CD4-positive, alpha-beta memory T cell (primary cell): ENCODE data around the gene HJURP. TPM values are rescaled to one million over a fixed set of nuclear protein-coding genes. Genes with fewer than 3 reads are reported as not detected.

ENCODE experiments used
- CTCF ChIA-PET: fragments of 350-600 bp; sonication (Branson Sonifier 250); formaldehyde crosslinking; loops from one replicate; lab custom pipeline; 2021; ENCODE audit warnings: inconsistent platforms; ENCODE audit not compliant: partially characterized antibody; lab: Charles Lee
- POLR2A ChIA-PET: fragments of 350-600 bp; sonication (Branson Sonifier 250); formaldehyde crosslinking; loops from one replicate; lab custom pipeline; 2021; ENCODE audit not compliant: partially characterized antibody; lab: Charles Lee
- DNase-seq, 5 donors: peaks; one replicate each; pipeline versions ENCODE4 v3.0.0 to v3.0.0-alpha.2; 2020 to 2022; ENCODE audit warnings: mixed read lengths in 1 of 5
- H3K27ac ChIP-seq: one replicate; pipeline ENCODE4 v1.7.0; 2013; ENCODE audit warnings: low read depth, low read length
- H3K27me3 ChIP-seq: 2 replicates; pipeline ENCODE4 v1.7.0; 2013; ENCODE audit warnings: mild to moderate bottlenecking, low read length, moderate library complexity; ENCODE audit not compliant: insufficient read depth
- H3K36me3 ChIP-seq: 2 replicates; pipeline ENCODE4 v1.7.0; 2013; ENCODE audit warnings: mild to moderate bottlenecking, low read length, moderate library complexity; ENCODE audit not compliant: insufficient read depth
- H3K4me1 ChIP-seq: 2 replicates; pipeline ENCODE4 v1.7.0; 2013; ENCODE audit warnings: mild to moderate bottlenecking, low read length, moderate library complexity; ENCODE audit not compliant: insufficient read depth
- H3K4me3 ChIP-seq, 2 donors: one replicate each; pipeline ENCODE4 v1.7.0; 2013; ENCODE audit warnings: low read length in 2 of 2, mild to moderate bottlenecking in 1 of 2
- H3K9me3 ChIP-seq, 2 donors: one replicate each; pipeline ENCODE4 v1.7.0; 2013; ENCODE audit warnings: low read length in 2 of 2, control low read depth in 1 of 2; ENCODE audit not compliant: control insufficient read depth in 1 of 2
- H3K27ac Mint-ChIP-seq, 7 donors: one replicate each; pipeline ENCODE4 v1.8.0; 2020 to 2021; ENCODE audit warnings: mixed read lengths in 7 of 7, mild to moderate bottlenecking in 6 of 7, inconsistent platforms in 3 of 7, moderate library complexity in 3 of 7
- H3K27me3 Mint-ChIP-seq, 2 donors: one replicate each; pipeline ENCODE4 v1.8.0; 2020 to 2021; ENCODE audit warnings: mixed read lengths in 2 of 2
- H3K36me3 Mint-ChIP-seq, 2 donors: one replicate each; pipeline ENCODE4 v1.8.0; 2020 to 2021; ENCODE audit warnings: mixed read lengths in 2 of 2, inconsistent platforms in 1 of 2, mild to moderate bottlenecking in 1 of 2
- H3K4me1 Mint-ChIP-seq, 4 donors: one replicate each; pipeline ENCODE4 v1.8.0; 2020 to 2021; ENCODE audit warnings: mixed read lengths in 4 of 4, mild to moderate bottlenecking in 1 of 4
- H3K4me3 Mint-ChIP-seq, 8 donors: one replicate each; pipeline ENCODE4 v1.8.0; 2020 to 2021; ENCODE audit warnings: mixed read lengths in 8 of 8, mild to moderate bottlenecking in 7 of 8, moderate library complexity in 6 of 8, inconsistent platforms in 3 of 8
- H3K9me3 Mint-ChIP-seq, 8 donors: one replicate each; pipeline ENCODE4 v1.8.0; 2020 to 2021; ENCODE audit warnings: mixed read lengths in 8 of 8, mild to moderate bottlenecking in 5 of 8, inconsistent platforms in 3 of 8, moderate library complexity in 1 of 8
- intact Hi-C: fragments of 100-400 bp; cut with micrococcal nuclease; formaldehyde crosslinking; loops from one replicate; pipeline ENCODE4 v1.15.1; 2023
- polyA plus RNA-seq, 2 donors: library from polyadenylated mRNA; unstranded; fragments of 300-500 nt; fragmentation: Illumina TruSeq; gene quantifications; one replicate each; pipeline ENCODE4 v1.2.3, GENCODE V29; 2021
- total RNA-seq, 2 experiments: library from RNA; stranded (reverse); gene quantifications; one replicate each; pipeline ENCODE4 v1.2.3, GENCODE V29; 2021

Gene HJURP
- total and polyA plus RNA-seq, 4 experiments from 2014 or later: 0.19 to 0.44 TPM; not detected in 2

- Mint-ChIP-seq H3K4me3 (no peak overlapping the region), H3K27ac (no peak overlapping the region), H3K9me3 (no peaks in the 10 kb centered on the region), H3K36me3 (no peaks in the 10 kb centered on the region), H3K4me1 (peaks cover 0 to 4% (median under 1%) of the 10 kb centered on the region in 4 donors), H3K27me3 (no peaks in the 10 kb centered on the region)
- ChIA-PET CTCF (no interaction called here), POLR2A (no interaction called here)
- Histone ChIP-seq H3K4me3 (no peak overlapping the region), H3K4me1 (no peaks in the 10 kb centered on the region), H3K36me3 (no peaks in the 10 kb centered on the region), H3K9me3 (no peaks in the 10 kb centered on the region), H3K27me3 (no peaks in the 10 kb centered on the region), H3K27ac (no peak overlapping the region)
- no peak for DNase-seq
- intact Hi-C loops: no loop called here
Measured at GRCh38 chr2:233844836-233845235, 9.5 kb downstream of the HJURP start.

- no peaks in the 10 kb centered on the region for H3K27me3 Mint-ChIP-seq
- no peak for DNase-seq
- POLR2A ChIA-PET: no interaction called here
- no peaks in the 10 kb centered on the region for H3K36me3 Mint-ChIP-seq
- H3K4me1 Mint-ChIP-seq: peaks cover 0 to 4% (median under 1%) of the 10 kb centered on the region in 4 donors
- H3K27ac ChIP-seq: no peak overlapping the region
- H3K27me3 ChIP-seq: no peaks in the 10 kb centered on the region
- H3K4me1 ChIP-seq: no peaks in the 10 kb centered on the region
- H3K4me3 Mint-ChIP-seq: no peak overlapping the region
- H3K9me3 Mint-ChIP-seq: no peaks in the 10 kb centered on the region
- no peak overlapping the region for H3K4me3 ChIP-seq
- no peaks in the 10 kb centered on the region for H3K9me3 ChIP-seq
- CTCF ChIA-PET: interaction anchor here (0.5 to 3.2 kb wide), 2 partner anchors 13 to 36 kb away, joined by 4 to 13 read pairs; no protein-coding TSS in a partner anchor
- no peaks in the 10 kb centered on the region for H3K36me3 ChIP-seq
- intact Hi-C loops: no loop called here
- no peak overlapping the region for H3K27ac Mint-ChIP-seq
Measured at GRCh38 chr2:233844064-233844807, 10.1 kb downstream of the HJURP start.

- CTCF ChIA-PET: interaction anchor here (3.2 kb wide), 1 partner anchor 16 kb away, joined by 13 read pairs; no protein-coding TSS in a partner anchor
- Mint-ChIP-seq H3K27me3 (no peaks in the 10 kb centered on the region), H3K4me1 (peaks cover 2 to 12% (median 6%) of the 10 kb centered on the region in 4 donors), H3K27ac (peak overlapping the region in 1 of 7 donors; percentile 32), H3K36me3 (no peaks in the 10 kb centered on the region), H3K4me3 (no peak overlapping the region), H3K9me3 (peaks cover 0 to 3% (median 0%) of the 10 kb centered on the region in 8 donors)
- H3K36me3 ChIP-seq: no peaks in the 10 kb centered on the region
- H3K4me3 ChIP-seq: no peak overlapping the region
- no peak overlapping the region for H3K27ac ChIP-seq
- no peaks in the 10 kb centered on the region for H3K4me1 ChIP-seq
- no peaks in the 10 kb centered on the region for H3K27me3 ChIP-seq
- intact Hi-C loops: no loop called here
- H3K9me3 ChIP-seq: no peaks in the 10 kb centered on the region
- no peak for DNase-seq
- POLR2A ChIA-PET: no interaction called here
Measured at GRCh38 chr2:233841183-233841582, 13.2 kb downstream of the HJURP start.

GRCh38 chr2:233840520-233840919 is 13.8 kb downstream of the HJURP start:
- H3K27me3 Mint-ChIP-seq: no peaks in the 10 kb centered on the region
- peaks cover 2 to 12% (median 5%) of the 10 kb centered on the region in 4 donors for H3K4me1 Mint-ChIP-seq
- H3K27ac Mint-ChIP-seq: no peak overlapping the region
- ChIA-PET CTCF (no interaction called here), POLR2A (no interaction called here)
- no peaks in the 10 kb centered on the region for H3K4me1 ChIP-seq
- H3K4me3 ChIP-seq: no peak overlapping the region
- no peak overlapping the region for H3K27ac ChIP-seq
- intact Hi-C loops: no loop called here
- peaks cover 0 to 3% (median 0%) of the 10 kb centered on the region in 8 donors for H3K9me3 Mint-ChIP-seq
- H3K36me3 Mint-ChIP-seq: no peaks in the 10 kb centered on the region
- no peaks in the 10 kb centered on the region for H3K27me3 ChIP-seq
- H3K4me3 Mint-ChIP-seq: no peak overlapping the region
- no peak for DNase-seq
- no peaks in the 10 kb centered on the region for H3K36me3 ChIP-seq
- no peaks in the 10 kb centered on the region for H3K9me3 ChIP-seq

- no peaks in the 10 kb centered on the region for H3K27me3 Mint-ChIP-seq
- H3K27me3 ChIP-seq: no peaks in the 10 kb centered on the region
- ChIA-PET CTCF (interaction anchor here (1.6 kb wide), 1 partner anchor 18 kb away, joined by 5 read pairs; no protein-coding TSS in a partner anchor), POLR2A (no interaction called here)
- no peaks in the 10 kb centered on the region for H3K36me3 ChIP-seq
- no peak for DNase-seq
- peaks cover 2 to 12% (median 5%) of the 10 kb centered on the region in 4 donors for H3K4me1 Mint-ChIP-seq
- H3K4me3 ChIP-seq: no peak overlapping the region
- no peaks in the 10 kb centered on the region for H3K4me1 ChIP-seq
- intact Hi-C loops: no loop called here
- no peak overlapping the region for H3K27ac ChIP-seq
- no peak overlapping the region for H3K4me3 Mint-ChIP-seq
- no peaks in the 10 kb centered on the region for H3K9me3 ChIP-seq
- H3K36me3 Mint-ChIP-seq: no peaks in the 10 kb centered on the region
- H3K27ac Mint-ChIP-seq: peak overlapping the region in 1 of 7 donors; percentile 11
- peaks cover 0 to 3% (median 0%) of the 10 kb centered on the region in 8 donors for H3K9me3 Mint-ChIP-seq
Measured at GRCh38 chr2:233839447-233839820, 14.9 kb downstream of the HJURP start.

GRCh38 chr2:233838726-233839446 is 15.4 kb downstream of the HJURP start:
- POLR2A ChIA-PET: no interaction called here
- CTCF ChIA-PET: interaction anchor here (1.6 kb wide), 1 partner anchor 19 kb away, joined by 5 read pairs; no protein-coding TSS in a partner anchor
- H3K4me1 ChIP-seq: no peaks in the 10 kb centered on the region

GRCh38 chr2:233838251-233838650 is 16.1 kb downstream of the HJURP start:
- POLR2A ChIA-PET: no interaction called here
- intact Hi-C loops: no loop called here

More at GRCh38 chr2:233838726-233839446, 15.4 kb downstream of the HJURP start:
- peak overlapping the region in 2 of 7 donors; percentile 11 to 89 for H3K27ac Mint-ChIP-seq
- peaks cover 0 to 3% (median 0%) of the 10 kb centered on the region in 8 donors for H3K9me3 Mint-ChIP-seq
- intact Hi-C loops: no loop called here
- peak overlapping the region in 1 of 8 donors; percentile 23 for H3K4me3 Mint-ChIP-seq
- H3K4me3 ChIP-seq: no peak overlapping the region
- no peaks in the 10 kb centered on the region for H3K36me3 Mint-ChIP-seq
- no peak overlapping the region for H3K27ac ChIP-seq
- no peaks in the 10 kb centered on the region for H3K27me3 ChIP-seq
- no peaks in the 10 kb centered on the region for H3K9me3 ChIP-seq
- H3K36me3 ChIP-seq: no peaks in the 10 kb centered on the region
- H3K27me3 Mint-ChIP-seq: no peaks in the 10 kb centered on the region
- peaks cover 2 to 12% (median 5%) of the 10 kb centered on the region in 4 donors for H3K4me1 Mint-ChIP-seq
- DNase-seq: no peak

More at GRCh38 chr2:233838251-233838650, 16.1 kb downstream of the HJURP start:
- H3K4me1 Mint-ChIP-seq: peaks cover 2 to 12% (median 5%) of the 10 kb centered on the region in 4 donors
- peak overlapping the region in 2 of 7 donors; percentile 41 to 89 for H3K27ac Mint-ChIP-seq
- no peak for DNase-seq
- H3K4me3 Mint-ChIP-seq: no peak overlapping the region
- H3K4me1 ChIP-seq: no peaks in the 10 kb centered on the region
- H3K4me3 ChIP-seq: no peak overlapping the region
- no peak overlapping the region for H3K27ac ChIP-seq
- no peaks in the 10 kb centered on the region for H3K27me3 Mint-ChIP-seq
- H3K36me3 ChIP-seq: no peaks in the 10 kb centered on the region
- CTCF ChIA-PET: interaction anchor here (1.6 kb wide), 1 partner anchor 19 kb away, joined by 5 read pairs; no protein-coding TSS in a partner anchor
- H3K9me3 Mint-ChIP-seq: peaks cover 0 to 3% (median 0%) of the 10 kb centered on the region in 8 donors
- no peaks in the 10 kb centered on the region for H3K27me3 ChIP-seq
- no peaks in the 10 kb centered on the region for H3K9me3 ChIP-seq
- no peaks in the 10 kb centered on the region for H3K36me3 Mint-ChIP-seq
